ENCODE results near the gene NBL1. TPM values are rescaled to one million over a fixed set of nuclear protein-coding genes. Genes with fewer than 3 reads are reported as not detected.

The NBL1 gene
- total and polyA plus RNA-seq, 9 of the 15 experiments (the other 6 are each of a cell fraction or from before 2014, with no cell fraction given) = 0.10 to 3.7 (median 1.8) TPM; not detected in 1

DNA sequence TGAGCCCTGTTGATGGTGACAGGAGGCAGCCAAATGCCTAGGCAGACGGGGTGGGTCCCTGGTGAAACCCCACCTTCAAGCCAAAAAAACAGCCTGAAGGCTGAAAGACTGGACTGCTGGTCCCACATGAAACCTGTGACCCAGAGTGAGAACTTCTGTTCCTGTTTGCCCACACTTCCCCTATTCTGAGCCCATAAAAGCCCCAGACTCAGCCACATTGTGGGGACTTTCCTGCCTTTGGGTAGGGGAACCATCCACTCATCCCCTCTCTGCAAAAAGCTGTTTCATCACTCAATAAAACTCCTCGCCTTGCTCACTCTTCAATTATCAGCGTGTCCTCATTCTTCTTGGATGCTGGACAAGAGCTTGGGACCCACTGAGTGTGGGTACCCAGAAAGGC is 45.7 kb downstream of the NBL1 start:
- FAIRE-seq (no peak), DNase-seq (ENCODE audit: extremely low read depth in 1 of 4, low spot score in 3 of 4) (no peak), ATAC-seq (no peak)
- peaks cover 12 to 45% of the 10 kb centered on the region in 2 experiments; a peak in 4 of 5 replicates for H3K27me3 ChIP-seq (ENCODE audit: control insufficient read depth in 2 of 2, insufficient read depth in 2 of 2, low read length in 2 of 2)
- no peaks in the 10 kb centered on the region for H3K79me2 ChIP-seq (ENCODE audit: control insufficient read depth, insufficient read depth, low read length)
- no peak for TF ChIP-seq ZNF41 (CRISPR knock-in tag; conservative IDR thresholded peaks at IDR 0.05)
- peak; percentile 40; the same call in 1 of the 2 replicates for TF ChIP-seq SPI1 (IDR thresholded peaks at IDR 0.05; ENCODE audit: borderline replicate concordance, low read depth, low read length)
- no peak for TF ChIP-seq PHF20 (IDR thresholded peaks at IDR 0.05; ENCODE audit: partially characterized antibody)
- TF ChIP-seq CBX5 (IDR thresholded peaks at IDR 0.05; ENCODE audit: borderline replicate concordance, low read depth) = 0 out of 2 replicates have a peak, but pooled peaks have one; percentile 31
- CTCF ChIA-PET (ENCODE audit: low intra/inter-chr PET ratio) = no interaction called here
- H3K4me2 ChIP-seq (ENCODE audit: insufficient read depth, low read length) = no peak overlapping the region
- H3K9me3 ChIP-seq (replicated peaks; ENCODE audit: control insufficient read depth, insufficient read depth, low read depth, low read length) = no peaks in the 10 kb centered on the region
- no peak overlapping the region for H3K9ac ChIP-seq (ENCODE audit: insufficient read depth in 1 of 2, low read depth in 2 of 2, low read length in 2 of 2)
- H4K20me1 ChIP-seq (replicated peaks; ENCODE audit: control insufficient read depth, insufficient read depth, low read length) = 0 out of 2 replicates have a peak, but pooled peaks cover 4% of the 10 kb centered on the region
- intact Hi-C loops (cut with micrococcal nuclease) (no loop called here), in situ Hi-C loops (cut with MboI) (no loop called here)
- WGBS (ENCODE audit: insufficient coverage, low coverage, missing lambda C conversion rate) = 0% methylated on average over 3 of the region's 3 CpGs
- no TSS peak for BruUV-seq (replicated peaks)
- no peaks in the 10 kb centered on the region for H3K4me1 ChIP-seq (replicated peaks in 1 of 2; ENCODE audit: control insufficient read depth in 2 of 2, insufficient read depth in 2 of 2, low read length in 2 of 2)
- H3K36me3 ChIP-seq (ENCODE audit: control insufficient read depth, insufficient read depth, low read length) = no peaks in the 10 kb centered on the region
- no peaks in the 10 kb centered on the region for H3K9me1 ChIP-seq (ENCODE audit: control insufficient read depth, insufficient read depth, low read length)
- no peak overlapping the region for H3K27ac ChIP-seq (ENCODE audit: extremely low read depth, low read depth, low read length)
- POLR2A ChIA-PET = interaction anchor here (0.5 to 0.7 kb wide), 3 partner anchors 17 to 96 kb away, joined by 3 to 5 read pairs (median 3); no protein-coding TSS in a partner anchor
- H2AFZ ChIP-seq (ENCODE audit: low read depth, low read length) = no peak overlapping the region
- H3K4me3 ChIP-seq = no peak overlapping the region

DNA sequence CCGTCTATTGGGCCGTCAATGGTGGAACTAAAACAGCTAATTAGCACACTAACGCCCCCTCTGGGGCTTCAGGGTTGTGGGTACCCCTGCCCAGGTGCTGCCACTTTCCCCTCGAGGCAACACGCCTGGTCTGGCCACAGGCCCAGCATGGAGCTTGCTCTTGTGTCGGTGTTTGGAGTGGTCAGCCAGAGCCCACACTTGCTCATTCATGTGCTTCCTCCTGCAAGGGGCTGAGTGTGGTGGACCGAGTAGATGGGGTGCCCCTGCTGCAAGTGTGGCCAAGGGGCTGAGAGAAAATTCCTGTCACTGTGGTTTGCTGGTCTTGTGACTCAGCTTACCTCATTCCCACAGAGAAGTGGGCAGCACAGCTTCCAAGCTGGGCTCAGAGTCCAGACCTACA is 46.2 kb downstream of the NBL1 start:
- no peak overlapping the region for H3K4me3 ChIP-seq
- DNase-seq (ENCODE audit: extremely low read depth in 1 of 4, low spot score in 3 of 4) (no peak), ATAC-seq (no peak), FAIRE-seq (no peak)
- H3K4me1 ChIP-seq (replicated peaks in 1 of 2; ENCODE audit: control insufficient read depth in 2 of 2, insufficient read depth in 2 of 2, low read length in 2 of 2) = no peaks in the 10 kb centered on the region
- H3K9ac ChIP-seq (ENCODE audit: insufficient read depth in 1 of 2, low read depth in 2 of 2, low read length in 2 of 2) = no peak overlapping the region
- WGBS (ENCODE audit: insufficient coverage, low coverage, missing lambda C conversion rate) = 0% methylated on average over 7 of the region's 7 CpGs
- H3K9me1 ChIP-seq (ENCODE audit: control insufficient read depth, insufficient read depth, low read length) = no peaks in the 10 kb centered on the region
- ChIA-PET POLR2A (interaction anchor here (0.7 kb wide), 1 partner anchor 28 kb away, joined by 3 read pairs; no protein-coding TSS in a partner anchor), CTCF (ENCODE audit: low intra/inter-chr PET ratio) (no interaction called here)
- H2AFZ ChIP-seq (ENCODE audit: low read depth, low read length) = no peak overlapping the region
- H4K20me1 ChIP-seq (replicated peaks; ENCODE audit: control insufficient read depth, insufficient read depth, low read length) = peaks cover 8% of the 10 kb centered on the region; the same call in 1 of the 2 replicates
- H3K9me3 ChIP-seq (replicated peaks; ENCODE audit: control insufficient read depth, insufficient read depth, low read depth, low read length) = no peaks in the 10 kb centered on the region
- TF ChIP-seq SMARCA5 (IDR thresholded peaks at IDR 0.05) = no peak
- no peak overlapping the region for H3K4me2 ChIP-seq (ENCODE audit: insufficient read depth, low read length)
- no peak overlapping the region for H3K27ac ChIP-seq (ENCODE audit: extremely low read depth, low read depth, low read length)
- peaks cover 16 to 49% of the 10 kb centered on the region in 2 experiments; a peak in 4 of 5 replicates for H3K27me3 ChIP-seq (ENCODE audit: control insufficient read depth in 2 of 2, insufficient read depth in 2 of 2, low read length in 2 of 2)
- in situ Hi-C loops (cut with MboI) (no loop called here), intact Hi-C loops (cut with micrococcal nuclease) (no loop called here)
- no peaks in the 10 kb centered on the region for H3K36me3 ChIP-seq (ENCODE audit: control insufficient read depth, insufficient read depth, low read length)
- no TSS peak for BruUV-seq (replicated peaks)
- no peaks in the 10 kb centered on the region for H3K79me2 ChIP-seq (ENCODE audit: control insufficient read depth, insufficient read depth, low read length)
